NCI-H2081 (cell line): ENCODE data around the gene ZNF550.

Source experiments
- DNase-seq, 2 experiments: peaks; one replicate each; lab custom pipeline; 2025; lab: John Stamatoyannopoulos, UW

ZNF550 gene

DNA sequence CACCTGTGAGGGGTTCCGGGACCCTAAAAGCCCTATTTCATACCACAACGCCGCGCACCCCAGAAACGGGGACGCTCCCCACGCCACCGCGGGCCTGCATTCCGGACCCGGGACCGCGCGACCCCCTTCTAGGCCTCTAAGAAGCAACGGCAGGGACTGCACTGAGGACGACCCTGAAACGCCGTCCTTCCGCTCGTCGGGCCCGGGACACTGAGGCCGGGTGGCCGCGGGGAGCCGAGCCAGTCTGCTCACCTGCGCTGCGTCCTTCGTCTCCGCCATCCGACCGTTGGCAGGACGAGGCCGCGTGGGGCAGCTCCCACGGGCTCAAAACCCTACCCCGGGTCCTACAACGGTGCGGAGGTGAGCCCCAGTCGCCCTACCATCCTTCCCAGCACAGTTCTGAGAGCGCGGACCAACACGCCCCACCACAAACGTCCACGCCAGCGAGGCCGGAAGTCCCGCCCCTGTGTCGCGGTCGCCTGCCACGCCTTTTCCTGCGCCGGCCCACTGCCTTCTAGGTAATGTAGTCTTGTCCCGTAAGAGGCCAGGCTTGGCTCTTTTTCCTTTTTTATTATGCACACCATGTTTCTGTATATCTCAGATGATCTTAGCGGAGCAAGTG is at the start of gene ZNF550:
ZNF550 (minus strand) TSS at position 460 of the 622 bp plus-strand sequence; CDS start at position 279, 181 bp downstream.
- DNase-seq = peak; percentile 69 to 83

DNA sequence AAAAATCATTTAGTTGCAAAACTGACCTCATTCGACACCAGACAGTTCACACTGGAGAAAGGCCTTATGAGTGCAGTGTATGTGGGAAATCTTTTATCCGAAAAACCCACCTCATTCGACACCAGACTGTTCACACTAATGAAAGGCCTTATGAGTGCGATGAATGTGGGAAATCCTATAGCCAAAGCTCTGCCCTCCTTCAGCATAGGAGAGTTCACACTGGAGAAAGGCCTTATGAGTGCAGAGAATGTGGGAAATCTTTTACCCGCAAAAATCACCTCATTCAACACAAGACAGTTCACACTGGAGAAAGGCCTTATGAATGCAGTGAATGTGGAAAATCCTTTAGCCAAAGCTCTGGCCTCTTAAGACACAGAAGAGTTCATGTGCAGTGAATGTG is 47.3 kb upstream of the ZNF550 start:
- no peak for DNase-seq

DNA sequence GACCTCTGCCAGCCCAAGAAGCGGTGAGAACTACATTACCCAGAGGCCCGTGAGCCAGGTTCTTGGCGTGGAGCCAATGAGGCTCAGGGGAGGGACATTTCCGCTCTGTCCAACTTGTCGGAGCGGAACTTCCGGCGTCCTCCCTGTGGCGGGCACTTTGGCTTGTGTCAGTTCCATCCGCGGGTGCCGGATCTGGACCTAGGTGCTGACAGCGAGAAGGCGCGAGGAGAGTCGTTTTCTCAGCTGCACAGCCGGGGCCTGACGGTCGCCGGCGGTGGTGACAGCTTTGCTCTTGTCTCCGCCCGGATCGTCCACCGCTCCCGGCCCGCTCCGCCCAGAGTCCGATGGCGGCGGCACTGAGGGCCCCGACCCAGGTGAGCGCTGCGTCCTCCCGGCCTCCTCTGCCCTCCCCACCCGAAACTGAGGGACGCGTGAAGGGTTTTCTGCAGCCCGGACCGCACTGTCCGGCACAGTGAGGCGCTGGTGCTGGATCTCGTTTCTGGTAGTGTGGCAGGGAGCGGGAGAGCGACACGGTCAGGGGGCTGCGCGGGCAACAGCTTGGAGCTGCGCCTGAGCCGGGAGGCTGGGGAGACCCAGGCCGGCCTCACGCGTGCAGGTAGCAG is 40.2 kb upstream of the ZNF550 start, which contains the start of gene ZNF530:
ZNF530 (plus strand) TSS at position 125 of the 623 bp plus-strand sequence. CDS start 4,461 bp downstream, outside the sequence.
- peak; percentile 89 to 95 for DNase-seq

DNA sequence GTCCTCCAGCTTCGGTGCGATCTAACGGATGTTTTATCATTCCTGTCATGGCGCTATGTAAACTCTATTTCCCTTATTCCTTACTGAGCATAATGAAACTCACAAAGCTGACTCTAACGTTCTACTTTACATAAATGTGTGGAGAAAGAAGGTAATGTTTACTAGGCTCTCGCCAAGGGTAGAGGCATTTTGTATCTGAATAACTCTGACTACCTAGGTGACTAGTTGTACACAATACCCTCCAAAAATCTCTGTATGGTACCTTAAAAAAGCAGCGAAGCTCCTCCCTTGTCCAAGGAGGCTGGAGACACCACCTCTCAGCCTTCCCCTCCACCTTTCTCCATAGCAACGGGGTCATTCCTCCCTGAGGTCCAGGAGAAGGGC is 39.7 kb upstream of the ZNF550 start:
- DNase-seq = no peak

DNA sequence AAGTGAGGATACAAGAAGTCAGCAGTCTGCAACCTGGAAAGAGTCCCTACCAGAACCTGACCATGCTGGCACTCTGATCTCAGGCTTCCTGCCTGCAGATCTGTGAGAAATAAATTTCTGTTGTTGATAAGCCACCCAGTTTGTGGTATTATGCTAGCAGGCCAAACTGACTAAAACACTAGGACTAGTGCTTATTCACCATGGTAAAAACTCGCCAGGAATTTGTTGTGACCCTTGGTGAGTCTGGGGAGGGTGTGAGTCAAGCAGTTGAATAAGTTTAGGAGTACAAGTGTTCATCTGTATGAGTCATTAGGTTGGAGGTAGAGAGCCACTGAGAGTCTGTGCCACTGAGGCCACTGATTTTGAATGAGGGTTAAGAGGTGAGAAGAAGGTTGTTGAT is 27.9 kb upstream of the ZNF550 start:
- no peak for DNase-seq

DNA sequence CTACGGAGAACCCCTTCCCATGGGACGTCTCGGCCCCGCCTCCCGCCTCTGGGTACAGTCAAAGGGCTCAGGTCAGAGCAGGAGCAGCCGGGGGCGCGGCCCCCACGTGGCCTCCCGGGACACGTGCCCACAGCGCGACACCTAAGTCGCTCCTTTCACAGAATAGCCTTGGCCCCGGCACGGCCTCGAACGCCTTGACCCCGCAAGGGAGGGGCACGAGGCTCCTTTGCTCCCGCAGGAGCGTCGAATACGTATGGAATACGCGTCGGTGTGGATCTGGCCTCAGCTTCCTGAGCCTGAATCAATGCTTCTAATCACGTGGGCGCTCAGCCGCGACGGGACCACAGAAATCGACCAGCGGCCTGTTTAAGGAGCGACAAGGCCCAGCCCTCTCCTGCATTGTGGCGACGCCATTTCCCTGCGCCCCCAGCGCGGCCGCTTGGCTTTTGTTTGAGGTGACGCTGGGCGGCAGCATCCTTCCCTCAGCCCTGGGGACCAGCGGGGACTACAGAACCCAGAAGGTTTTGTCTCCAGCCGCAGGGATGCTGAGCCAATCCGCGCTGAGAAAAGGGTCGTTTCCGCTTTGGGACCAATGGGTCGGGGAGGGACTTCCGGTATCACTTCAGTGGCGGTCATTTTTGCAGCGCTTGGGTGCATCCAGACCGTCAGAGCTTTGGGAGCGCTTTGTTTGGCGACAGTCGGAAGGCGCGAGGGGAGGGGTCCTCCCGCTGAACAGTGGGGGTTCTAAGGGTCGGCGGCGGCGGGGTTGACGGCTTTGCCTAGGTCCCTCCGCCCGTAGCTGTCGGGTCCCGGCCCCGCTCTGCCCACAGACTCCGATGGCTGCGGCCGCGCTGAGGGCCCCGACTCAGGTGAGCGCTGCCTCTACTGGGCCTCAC is 24.1 kb upstream of the ZNF550 start, which contains the start of gene ZIK1:
ZIK1 (plus strand) TSS at position 625 of the 896 bp plus-strand sequence; CDS start at position 837, 212 bp downstream.
- DNase-seq = peak; percentile 8 to 15

DNA sequence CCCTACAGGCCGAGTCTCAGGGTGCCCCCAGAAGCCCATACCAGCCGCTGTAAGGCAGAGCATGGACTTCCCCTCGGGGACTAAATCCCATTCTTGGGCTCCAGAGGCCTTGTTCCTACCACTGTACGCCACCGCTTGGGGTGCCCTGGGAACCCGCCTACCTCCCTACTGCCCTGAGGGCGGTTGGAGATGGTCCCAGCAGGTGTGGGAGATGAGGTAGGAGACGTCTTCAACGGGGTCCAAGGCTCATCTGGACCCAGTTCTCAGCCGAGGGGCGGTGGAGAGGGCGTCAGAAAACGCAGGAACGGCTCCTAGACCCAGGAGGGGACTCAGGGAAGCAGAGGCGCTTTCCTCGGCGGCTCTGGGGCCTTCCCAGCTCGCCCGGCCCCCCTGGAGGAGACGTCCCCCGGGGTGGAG is 23.4 kb upstream of the ZNF550 start:
- no peak for DNase-seq

DNA sequence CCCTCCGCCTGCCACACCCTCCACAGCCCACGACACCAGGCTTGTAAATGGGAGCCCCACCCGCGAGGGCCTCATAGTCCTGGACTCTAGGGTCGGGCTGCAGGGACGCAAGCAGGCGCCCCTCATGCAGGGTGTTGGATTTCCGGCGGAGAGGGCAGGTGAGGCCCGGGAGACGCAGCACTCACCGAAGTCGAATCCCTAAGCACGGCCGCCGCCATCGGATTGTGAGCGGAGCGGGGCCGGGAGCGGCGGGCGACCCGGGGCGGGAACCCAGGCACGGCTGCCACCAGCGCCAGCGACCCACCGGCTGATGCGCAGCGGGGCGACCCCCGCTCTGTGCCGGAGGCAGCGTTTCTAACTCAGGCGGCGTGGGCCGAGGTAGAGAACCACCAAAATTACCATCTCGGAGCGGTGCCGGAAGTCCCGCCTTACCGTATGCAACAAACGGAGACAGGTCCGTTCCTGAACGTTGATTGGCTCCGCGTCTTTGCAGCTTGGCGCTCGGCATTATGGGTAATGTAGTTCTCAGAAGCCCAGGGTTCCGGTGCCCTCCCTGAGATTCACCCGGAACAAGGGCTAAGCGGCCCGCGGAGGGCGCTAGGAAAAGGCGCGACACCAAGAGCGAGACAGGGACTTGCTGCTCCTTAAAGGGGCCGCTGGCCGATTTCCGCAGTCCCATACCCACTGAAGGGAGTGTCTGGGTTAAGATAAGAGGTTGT is 19.0 kb upstream of the ZNF550 start, which contains the start of gene ZNF416:
ZNF416 (minus strand) TSS at position 425 of the 719 bp plus-strand sequence; CDS start at position 218, 207 bp downstream.
- peak; percentile 95 to 98 for DNase-seq

DNA sequence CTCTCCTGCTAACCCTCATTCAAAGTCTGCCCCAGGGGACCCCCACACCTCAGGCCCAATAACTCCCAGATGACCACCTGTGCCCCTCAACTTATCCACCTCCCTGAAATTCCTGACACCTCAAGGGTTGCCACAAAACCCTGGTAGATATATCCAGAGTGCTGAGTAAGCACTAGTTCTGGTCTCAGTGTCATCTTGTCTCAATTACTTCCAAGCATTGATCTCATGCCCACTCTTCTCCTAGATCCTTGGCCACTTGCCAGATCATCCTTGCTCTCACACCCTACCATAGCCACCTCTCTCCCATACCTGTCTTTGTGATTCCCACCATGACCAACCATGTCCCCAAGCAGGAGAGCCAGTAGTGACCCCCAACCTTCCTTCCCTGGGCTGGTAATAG is 17.0 kb upstream of the ZNF550 start:
- no peak for DNase-seq

DNA sequence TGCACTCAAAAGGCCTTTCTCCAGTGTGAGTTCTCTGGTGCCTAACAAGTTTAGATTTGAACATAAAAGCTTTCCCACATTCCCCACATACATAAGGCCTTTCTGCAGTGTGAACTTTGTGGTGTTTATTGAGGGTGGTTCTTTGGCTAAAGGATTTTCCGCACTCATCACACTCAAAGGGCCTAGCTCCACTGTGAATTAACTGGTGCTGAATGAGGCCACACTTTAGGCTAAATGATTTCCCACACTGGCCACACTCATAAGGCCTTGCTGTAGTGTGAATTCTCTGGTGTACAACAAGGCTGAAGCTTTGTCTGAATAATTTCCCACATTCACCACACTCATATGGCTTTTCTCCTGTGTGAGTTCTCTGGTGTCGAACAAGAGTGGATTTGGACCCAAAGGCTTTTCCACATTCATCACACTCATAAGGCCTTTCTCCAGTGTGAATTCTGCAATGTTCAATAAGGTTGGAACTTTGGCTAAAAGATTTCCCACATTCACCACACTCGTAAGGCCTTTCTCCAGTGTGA is 12.8 kb upstream of the ZNF550 start:
- no peak for DNase-seq

DNA sequence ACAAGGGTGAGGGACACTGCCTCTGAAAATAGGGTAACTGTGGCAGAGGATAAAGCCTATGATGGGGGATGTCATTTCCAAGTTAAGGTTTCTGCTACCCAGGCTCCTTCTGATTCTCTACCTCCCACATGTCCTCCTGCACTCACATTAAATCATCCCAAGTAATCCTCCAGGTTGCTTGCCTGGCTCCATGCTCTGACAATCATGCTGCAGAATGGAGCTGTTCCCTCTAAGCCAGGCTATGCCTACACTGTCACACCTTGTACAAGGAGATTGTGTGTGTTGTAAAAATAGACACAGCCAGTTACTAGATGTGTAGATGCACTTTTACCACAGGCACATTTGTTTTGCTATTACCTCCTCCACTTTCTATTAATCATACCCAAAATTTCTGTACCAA is 11.0 kb upstream of the ZNF550 start:
- no peak for DNase-seq

DNA sequence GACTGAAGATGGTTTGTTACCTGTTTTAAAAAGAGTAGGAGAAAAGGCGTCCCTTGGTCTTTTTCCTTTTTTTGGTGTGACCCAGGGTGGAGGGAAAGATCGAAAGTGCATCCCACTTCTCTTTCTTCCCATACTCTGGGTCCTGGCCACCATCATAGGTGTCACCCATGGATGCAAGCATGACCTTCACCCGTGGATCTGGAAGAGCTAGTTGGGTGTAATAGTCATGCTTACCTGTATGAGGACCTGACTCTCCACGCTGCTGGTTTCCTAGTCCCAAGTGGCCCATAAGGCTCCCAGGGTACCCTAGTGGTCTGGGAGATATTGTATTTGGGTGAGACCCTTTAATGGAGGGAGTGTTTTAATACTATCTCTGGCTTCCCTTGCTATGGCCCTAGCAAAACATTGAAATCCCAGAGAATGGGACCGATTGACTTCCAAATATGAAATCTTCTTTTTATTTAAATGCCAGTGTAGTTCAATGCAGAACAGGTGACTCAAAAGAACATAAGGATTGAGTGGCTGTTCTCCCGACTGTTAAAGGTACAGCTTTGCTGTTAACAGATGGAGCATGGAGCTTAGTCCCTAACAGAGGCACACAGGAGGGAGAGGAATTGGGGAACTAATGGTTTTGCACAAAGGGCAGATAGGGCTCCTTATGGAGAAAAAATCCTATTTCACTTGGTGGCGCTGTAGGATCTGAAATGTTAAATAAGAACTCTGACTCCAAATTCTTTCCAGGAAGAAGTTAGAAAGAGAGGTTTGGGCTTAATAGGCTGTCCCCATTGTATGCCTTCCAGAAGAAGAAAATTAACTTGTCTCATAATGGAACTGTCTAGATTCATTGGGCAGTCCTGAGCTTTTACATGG is 7.0 kb upstream of the ZNF550 start:
- no peak for DNase-seq

DNA sequence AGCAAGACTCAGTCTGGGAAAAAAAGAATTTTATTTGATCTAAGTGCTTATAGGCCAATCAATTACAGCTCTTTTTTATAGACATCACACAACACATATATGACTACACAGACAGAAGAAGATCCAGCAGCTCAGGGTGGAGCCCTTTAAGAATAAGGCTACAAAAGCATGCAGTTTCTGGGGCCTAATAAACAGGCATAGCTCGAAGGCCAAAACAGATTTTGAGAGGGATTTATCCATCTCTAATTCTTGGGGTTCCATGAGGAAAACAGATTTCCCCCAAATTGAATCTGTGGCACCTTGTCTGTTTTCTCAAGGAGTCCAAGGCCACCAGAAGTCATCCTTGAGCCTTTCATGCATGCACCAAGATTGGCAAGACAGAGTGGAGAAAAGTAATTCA is 3.9 kb upstream of the ZNF550 start:
- DNase-seq = no peak

DNA sequence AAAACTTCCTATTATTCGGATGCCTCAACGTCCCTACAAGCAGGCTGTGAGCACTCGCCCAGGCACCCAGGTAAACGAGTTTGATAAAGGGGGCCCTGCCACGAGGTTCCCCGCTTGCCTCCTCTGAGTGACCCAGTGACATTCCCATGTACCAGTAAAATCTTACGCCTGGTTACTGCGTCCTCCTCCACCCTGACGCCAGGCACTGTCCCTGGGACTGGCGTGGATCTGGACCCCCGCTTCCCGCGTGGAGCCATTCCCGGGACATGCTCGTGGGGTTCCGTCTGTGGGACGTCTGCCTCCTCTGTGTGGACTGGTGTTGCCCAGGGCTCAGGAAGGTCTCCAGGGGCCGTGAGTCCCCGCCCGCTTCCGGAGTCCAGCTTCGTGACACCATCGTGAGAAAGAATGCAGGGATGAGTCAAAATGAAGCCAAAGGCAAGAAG is 407 bp upstream of the ZNF550 start:
- DNase-seq = no peak

DNA sequence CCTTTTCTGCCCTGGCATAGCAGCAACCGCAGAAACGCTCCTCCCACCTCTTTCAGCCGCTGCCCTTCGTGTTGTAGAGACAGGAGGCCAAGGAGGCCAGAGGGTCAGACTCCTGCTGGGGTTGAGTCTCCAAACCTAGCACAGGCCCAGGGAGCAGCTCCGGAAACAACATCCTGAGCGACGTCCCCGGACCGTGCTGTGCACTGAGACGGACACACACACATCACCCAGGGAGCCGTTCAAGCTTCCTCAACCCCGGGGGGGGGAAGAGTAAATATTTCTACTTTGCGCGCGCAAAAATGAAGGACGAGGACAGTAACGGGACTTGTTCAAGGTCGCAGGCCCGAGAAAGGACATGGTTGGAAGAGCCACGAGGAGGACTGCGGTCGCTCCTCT is 657 bp downstream of the ZNF550 start:
- DNase-seq = no peak

DNA sequence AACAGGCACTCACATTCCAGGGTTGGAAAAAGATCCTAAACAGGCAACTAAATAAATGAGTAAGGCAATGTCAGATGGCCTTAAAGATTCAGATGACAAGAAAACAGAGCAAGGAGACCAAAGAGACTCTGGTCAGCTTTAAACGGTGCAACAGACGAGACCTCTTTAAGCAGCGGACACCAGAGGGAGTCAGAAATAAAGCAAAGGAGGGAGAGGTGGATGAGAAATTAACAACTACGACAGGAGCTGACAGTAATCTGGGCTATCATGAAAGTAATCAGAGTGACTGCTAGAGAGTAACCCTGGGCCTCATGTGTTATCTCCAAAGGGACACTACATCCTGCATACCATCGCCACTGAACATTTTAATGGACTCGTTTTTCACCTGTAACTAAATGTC is 1.1 kb downstream of the ZNF550 start:
- DNase-seq = no peak

DNA sequence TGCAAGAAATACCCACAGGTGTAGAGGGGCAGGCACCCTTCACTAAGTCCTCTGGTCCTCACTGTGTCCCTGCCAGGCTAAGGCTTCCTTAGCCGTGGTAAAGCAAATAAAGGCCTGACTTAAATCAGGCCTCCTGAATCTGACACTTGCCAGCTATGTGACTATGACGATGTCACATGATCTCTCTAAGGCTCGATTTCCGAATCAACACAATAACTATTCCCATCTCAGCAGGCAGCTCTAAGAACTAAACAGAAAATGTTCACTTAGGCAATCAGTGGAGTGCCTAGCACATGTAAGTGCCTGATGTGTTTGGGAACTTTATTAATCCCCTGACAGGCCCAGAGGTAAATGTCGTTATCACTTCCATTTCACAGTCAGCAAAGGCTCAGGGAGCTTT is 2.0 kb downstream of the ZNF550 start:
- DNase-seq = no peak

DNA sequence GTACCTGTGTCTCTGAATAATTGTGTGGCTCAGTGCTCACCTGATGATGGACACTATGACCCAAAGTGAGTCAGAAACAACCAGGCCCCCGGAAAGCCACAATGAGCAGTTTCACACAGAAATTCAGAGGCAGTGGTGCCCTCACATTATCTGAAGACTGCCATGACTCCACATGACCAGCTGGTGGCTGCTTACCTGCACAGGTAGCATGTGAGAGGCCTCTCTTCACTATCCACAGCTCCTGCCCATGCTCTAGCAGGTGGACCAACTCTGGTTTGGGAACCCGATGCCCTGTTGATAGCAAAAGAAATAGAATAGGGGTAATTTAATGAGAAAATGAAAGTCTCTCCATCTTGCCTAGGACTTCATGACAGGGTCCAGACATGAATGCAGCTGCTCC is 7.2 kb downstream of the ZNF550 start:
- DNase-seq = no peak

DNA sequence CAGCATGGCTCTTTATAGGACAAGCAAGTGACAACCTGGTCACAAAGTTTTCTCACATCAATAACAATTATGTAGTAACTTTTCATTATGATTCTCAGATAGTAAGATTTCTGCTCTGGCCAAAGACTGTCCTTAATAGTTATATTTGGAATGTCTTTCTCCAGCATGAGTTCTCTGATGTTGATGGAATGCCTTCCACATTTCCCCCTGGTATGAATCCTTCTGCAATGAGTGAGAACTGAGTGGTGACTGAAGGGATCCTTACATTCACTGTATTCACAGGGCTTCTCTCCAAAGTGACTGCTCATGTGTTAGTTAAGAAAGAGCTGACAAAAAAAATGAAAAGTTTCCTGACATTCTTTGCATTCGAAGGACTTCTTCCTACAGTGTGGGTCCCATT is 13.2 kb downstream of the ZNF550 start:
- DNase-seq = no peak

DNA sequence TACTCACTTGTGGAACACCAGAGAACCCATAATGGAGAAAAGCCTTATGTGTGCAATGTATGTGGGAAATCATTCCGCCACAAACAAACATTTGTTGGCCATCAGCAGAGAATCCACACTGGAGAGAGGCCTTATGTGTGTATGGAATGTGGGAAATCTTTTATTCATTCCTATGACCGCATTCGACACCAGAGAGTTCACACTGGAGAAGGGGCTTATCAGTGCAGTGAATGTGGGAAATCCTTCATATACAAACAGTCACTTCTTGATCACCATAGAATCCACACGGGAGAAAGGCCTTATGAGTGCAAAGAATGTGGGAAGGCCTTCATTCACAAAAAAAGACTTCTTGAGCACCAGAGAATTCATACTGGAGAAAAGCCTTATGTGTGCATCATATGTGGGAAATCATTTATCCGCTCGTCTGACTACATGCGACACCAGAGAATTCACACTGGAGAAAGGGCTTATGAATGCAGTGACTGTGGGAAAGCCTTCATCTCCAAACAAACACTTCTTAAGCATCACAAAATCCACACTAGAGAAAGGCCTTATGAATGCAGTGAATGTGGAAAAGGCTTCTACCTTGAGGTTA is 21.6 kb downstream of the ZNF550 start:
- DNase-seq = no peak
